MM.1S (cell line): ENCODE data around the gene CCDC107.

Source experiments
- DNase-seq: peaks from one replicate; pipeline ENCODE4 v3.0.0-alpha.2; 2015
- H2AFZ ChIP-seq: fragments of 300-600 bp; sonication (generic); 2 replicates; pipeline ENCODE4 v1.6.0; 2016; ENCODE audit warnings: antibody characterized with exemption, low read length
- H3F3A ChIP-seq: fragments of 300-600 bp; sonication (generic); 2 replicates; pipeline ENCODE4 v1.6.1; 2016; ENCODE audit warnings: mild to moderate bottlenecking, antibody characterized with exemption, low read length, moderate library complexity, mixed read lengths; ENCODE audit not compliant: insufficient read depth
- H3K27ac ChIP-seq: fragments of 300-600 bp; sonication (generic); 2 replicates; pipeline ENCODE4 v1.5.1; 2016; ENCODE audit warnings: mild to moderate bottlenecking, low read length
- H3K27me3 ChIP-seq: fragments of 300-600 bp; sonication (generic); replicated peaks from 2 replicates; pipeline ENCODE4 v1.6.0; 2016; ENCODE audit warnings: low read length; ENCODE audit not compliant: insufficient read depth
- H3K36me3 ChIP-seq: fragments of 300-600 bp; sonication (generic); replicated peaks from 2 replicates; pipeline ENCODE4 v1.6.1; 2016; ENCODE audit warnings: mild to moderate bottlenecking, low read length, mixed read lengths; ENCODE audit not compliant: insufficient read depth
- H3K4me1 ChIP-seq: fragments of 300-600 bp; sonication (generic); 2 replicates; pipeline ENCODE4 v1.6.1; 2016; ENCODE audit warnings: low read length, mixed read lengths
- H3K4me2 ChIP-seq: fragments of 300-600 bp; sonication (generic); 2 replicates; pipeline ENCODE4 v1.6.0; 2016; ENCODE audit warnings: low read depth, low read length
- H3K4me3 ChIP-seq: fragments of 300-600 bp; sonication (generic); 2 replicates; pipeline ENCODE4 v1.5.1; 2016; ENCODE audit warnings: low read length, mixed read lengths
- H3K79me2 ChIP-seq: fragments of 300-600 bp; sonication (generic); 2 replicates; pipeline ENCODE4 v1.6.1; 2016; ENCODE audit warnings: mixed run types, low read length, mixed read lengths
- H3K9ac ChIP-seq: fragments of 300-600 bp; sonication (generic); 2 replicates; pipeline ENCODE4 v1.6.1; 2016; ENCODE audit warnings: low read length, mixed read lengths
- H3K9me2 ChIP-seq: fragments of 300-600 bp; sonication (generic); replicated peaks from 2 replicates; pipeline ENCODE4 v1.6.1; 2016; ENCODE audit warnings: mild to moderate bottlenecking, low read length, mixed read lengths; ENCODE audit not compliant: insufficient read depth
- H3K9me3 ChIP-seq: fragments of 300-600 bp; sonication (generic); replicated peaks from 2 replicates; pipeline ENCODE4 v1.6.1; 2016; ENCODE audit warnings: mild to moderate bottlenecking, low read length, mixed read lengths; ENCODE audit not compliant: insufficient read depth
- H4K20me1 ChIP-seq: fragments of 300-600 bp; sonication (generic); 2 replicates; pipeline ENCODE4 v1.6.1; 2016; ENCODE audit warnings: mild to moderate bottlenecking, low read length, moderate library complexity, mixed read lengths; ENCODE audit not compliant: insufficient read depth
- CTCF ChIP-seq: fragments of 300-600 bp; sonication (generic); IDR thresholded peaks from 2 replicates; pipeline ENCODE4 v1.5.1; 2016; ENCODE audit warnings: antibody characterized with exemption, low read length, mixed read lengths
- EZH2 ChIP-seq: fragments of 300-600 bp; sonication (generic); optimal IDR thresholded peaks from 2 replicates; pipeline ENCODE3; 2017; ENCODE audit warnings: low read depth, mild to moderate bottlenecking, antibody characterized with exemption, low read length, mixed read lengths
- EZH2phosphoT487 ChIP-seq: fragments of 300-600 bp; sonication (generic); IDR thresholded peaks from 2 replicates; pipeline ENCODE4 v1.6.1; 2018; ENCODE audit warnings: antibody characterized with exemption, low read length

Gene CCDC107

GRCh38 chr9:35695943-35696401 lies 37.9 kb downstream of the CCDC107 start:
- no peaks in the 10 kb centered on the region for H3K9me2 ChIP-seq
- no peaks in the 10 kb centered on the region for H3K79me2 ChIP-seq
- no peak for DNase-seq
- no peak overlapping the region for H3K9ac ChIP-seq
- TF ChIP-seq CTCF (no peak), EZH2 (no peak), EZH2phosphoT487 (no peak)
- 0 out of 2 replicates have a peak, but pooled peaks cover 4% of the 10 kb centered on the region for H3K27me3 ChIP-seq
- no peaks in the 10 kb centered on the region for H3K4me1 ChIP-seq
- H3K36me3 ChIP-seq, result no peaks in the 10 kb centered on the region
- no peak overlapping the region for H2AFZ ChIP-seq
- no peaks in the 10 kb centered on the region for H4K20me1 ChIP-seq
- no peak overlapping the region for H3K4me3 ChIP-seq
- no peaks in the 10 kb centered on the region for H3F3A ChIP-seq
- no peak overlapping the region for H3K27ac ChIP-seq
- H3K9me3 ChIP-seq, result no peaks in the 10 kb centered on the region
- no peak overlapping the region for H3K4me2 ChIP-seq

- H3K27ac ChIP-seq, result no peak overlapping the region
- TF ChIP-seq CTCF (peak; percentile 92), EZH2phosphoT487 (no peak), EZH2 (no peak)
- 0 out of 2 replicates have a peak, but pooled peaks cover 2% of the 10 kb centered on the region for H3K36me3 ChIP-seq
Observed at GRCh38 chr9:35696520-35697215, 38.6 kb downstream of the CCDC107 start.

GRCh38 chr9:35697486-35697885 lies 39.4 kb downstream of the CCDC107 start:
- no peak for DNase-seq
- no peaks in the 10 kb centered on the region for H4K20me1 ChIP-seq
- H3K27ac ChIP-seq, result no peak overlapping the region
- no peaks in the 10 kb centered on the region for H3K9me3 ChIP-seq
- H3F3A ChIP-seq, result no peaks in the 10 kb centered on the region
- H3K79me2 ChIP-seq, result no peaks in the 10 kb centered on the region
- H3K4me3 ChIP-seq, result no peak overlapping the region
- H3K4me2 ChIP-seq, result no peak overlapping the region
- no peaks in the 10 kb centered on the region for H3K27me3 ChIP-seq
- no peak overlapping the region for H3K9ac ChIP-seq
- no peaks in the 10 kb centered on the region for H3K9me2 ChIP-seq
- H2AFZ ChIP-seq, result no peak overlapping the region
- TF ChIP-seq CTCF (no peak), EZH2 (no peak), EZH2phosphoT487 (no peak)
- H3K4me1 ChIP-seq, result no peaks in the 10 kb centered on the region
- H3K36me3 ChIP-seq, result 0 out of 2 replicates have a peak, but pooled peaks cover 4% of the 10 kb centered on the region

More at GRCh38 chr9:35696520-35697215, 38.6 kb downstream of the CCDC107 start:
- Histone ChIP-seq H3F3A (no peaks in the 10 kb centered on the region), H3K4me1 (no peaks in the 10 kb centered on the region), H3K9me3 (no peaks in the 10 kb centered on the region), H3K9me2 (no peaks in the 10 kb centered on the region), H3K4me3 (no peak overlapping the region), H3K4me2 (no peak overlapping the region), H2AFZ (no peak overlapping the region), H3K27me3 (no peaks in the 10 kb centered on the region), H3K79me2 (no peaks in the 10 kb centered on the region), H4K20me1 (no peaks in the 10 kb centered on the region), H3K9ac (no peak overlapping the region)
- DNase-seq, result peak; percentile 51
